GM21515 (cell line): ENCODE results near the gene REX1BD.
"Not testable (repeated sequence)": the region's sequence is repeated elsewhere in the genome, so short reads cannot be mapped to it uniquely, and the experiment has no call there.

Experiments
- ATAC-seq: cut with Tn5 transposase; IDR thresholded peaks from one replicate; pipeline ENCODE4 v1.9.1; 2021; ENCODE audit not compliant: unreplicated experiment

REX1BD gene

GRCh38 chr19:18588611-18589379, at the start of gene REX1BD:
Gene REX1BD, plus strand, starts transcription at chr19:18588798. Its CDS starts 4 bp downstream, at chr19:18588802.
- ATAC-seq = peak; percentile 66

- no peak for ATAC-seq
Measured at GRCh38 chr19:18539372-18539771, 49.2 kb upstream of the REX1BD start.

- not testable (repeated sequence) for ATAC-seq
Measured at GRCh38 chr19:18540200-18540599, 48.4 kb upstream of the REX1BD start.

GRCh38 chr19:18541258-18541991, 47.2 kb upstream of the REX1BD start:
- no peak for ATAC-seq

GRCh38 chr19:18541992-18542940, 46.3 kb upstream of the REX1BD start:
- no peak for ATAC-seq

GRCh38 chr19:18542941-18543813, 45.4 kb upstream of the REX1BD start, which contains the start of gene FKBP8:
Gene FKBP8, minus strand, starts transcription at chr19:18543573. Its CDS starts 1,603 bp downstream, at chr19:18541970.
- peak; percentile 89 for ATAC-seq

- peak; percentile 47 for ATAC-seq
Measured at GRCh38 chr19:18543814-18544475, 44.7 kb upstream of the REX1BD start.

- no peak for ATAC-seq
Measured at GRCh38 chr19:18551631-18552030, 37.0 kb upstream of the REX1BD start.

GRCh38 chr19:18557411-18558201, 31.0 kb upstream of the REX1BD start, which contains the start of gene KXD1:
Gene KXD1, plus strand, starts transcription at chr19:18557870. Its CDS starts 4,187 bp downstream, at chr19:18562057.
- ATAC-seq = peak; percentile 88

- ATAC-seq = no peak
Measured at GRCh38 chr19:18558202-18558555, 30.4 kb upstream of the REX1BD start.

GRCh38 chr19:18558604-18559003, 30.0 kb upstream of the REX1BD start:
- no peak for ATAC-seq

GRCh38 chr19:18559685-18560084, 28.9 kb upstream of the REX1BD start:
- no peak for ATAC-seq

- ATAC-seq = no peak
Measured at GRCh38 chr19:18562086-18562485, 26.5 kb upstream of the REX1BD start.

- no peak for ATAC-seq
Measured at GRCh38 chr19:18566953-18567352, 21.6 kb upstream of the REX1BD start.

- ATAC-seq = no peak
Measured at GRCh38 chr19:18568367-18568766, 20.2 kb upstream of the REX1BD start.

GRCh38 chr19:18571564-18572344, 16.8 kb upstream of the REX1BD start, which contains the start of gene UBA52:
Gene UBA52, plus strand, starts transcription at chr19:18571857. Its CDS starts 1,444 bp downstream, at chr19:18573301.
- peak; percentile 81 for ATAC-seq

GRCh38 chr19:18574691-18575291, 13.8 kb upstream of the REX1BD start:
- no peak for ATAC-seq
